ENCODE measurements around the gene ABT1. TPM values are rescaled to one million over a fixed set of nuclear protein-coding genes. Genes with fewer than 3 reads are reported as not detected.

The ABT1 gene
- total RNA-seq, 1 experiment from 2014 or later = 21.6 TPM

- DNase-seq (ENCODE audit: low spot score) (no peak), ATAC-seq (no peak)
- ChIA-PET POLR2A (no interaction called here), CTCF (no interaction called here)
- Mint-ChIP-seq H3K27ac (no peak overlapping the region), H3K9me3 (no peaks in the 10 kb centered on the region), H3K36me3 (peaks cover 14% of the 10 kb centered on the region), H3K4me3 (no peak overlapping the region), H3K4me1 (peaks cover 9% of the 10 kb centered on the region), H3K27me3 (ENCODE audit: low read depth) (no peaks in the 10 kb centered on the region)
- TF ChIP-seq ETV6 (CRISPR knock-in tag; IDR thresholded peaks at IDR 0.05) = no peak
Measured at GRCh38 chr6:26599591-26599990, 2.8 kb downstream of the ABT1 start.

DNA sequence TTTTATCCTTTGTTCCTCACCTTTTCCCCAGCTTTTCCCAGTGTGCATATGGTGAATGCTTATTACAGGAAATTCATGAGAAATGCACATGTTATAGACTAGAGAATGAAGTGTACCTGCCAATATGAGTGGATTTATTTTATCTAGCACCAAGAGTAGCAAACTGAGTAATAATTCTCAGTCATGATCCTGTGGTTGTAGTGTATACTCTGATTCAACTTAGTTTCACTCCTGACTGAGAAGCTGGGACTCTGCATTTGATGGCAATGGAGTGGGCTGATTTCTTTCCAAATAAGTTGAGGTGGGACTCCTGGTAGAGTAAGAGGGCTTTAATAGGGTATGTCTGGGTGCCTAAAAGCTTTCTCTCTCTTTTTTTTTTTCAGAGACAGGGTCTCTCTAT is 4.0 kb downstream of the ABT1 start:
- Mint-ChIP-seq H3K27me3 (ENCODE audit: low read depth) (peaks cover 3% of the 10 kb centered on the region; the same call in 1 of the 2 replicates), H3K27ac (no peak overlapping the region), H3K36me3 (peaks cover 14% of the 10 kb centered on the region), H3K4me3 (no peak overlapping the region), H3K4me1 (peaks cover 9% of the 10 kb centered on the region), H3K9me3 (no peaks in the 10 kb centered on the region)
- ChIA-PET POLR2A (no interaction called here), CTCF (interaction anchor here (1.5 kb wide), 1 partner anchor 28 kb away, joined by 3 read pairs; no protein-coding TSS in a partner anchor)
- no peak for ATAC-seq
- TF ChIP-seq, protein P1, sequence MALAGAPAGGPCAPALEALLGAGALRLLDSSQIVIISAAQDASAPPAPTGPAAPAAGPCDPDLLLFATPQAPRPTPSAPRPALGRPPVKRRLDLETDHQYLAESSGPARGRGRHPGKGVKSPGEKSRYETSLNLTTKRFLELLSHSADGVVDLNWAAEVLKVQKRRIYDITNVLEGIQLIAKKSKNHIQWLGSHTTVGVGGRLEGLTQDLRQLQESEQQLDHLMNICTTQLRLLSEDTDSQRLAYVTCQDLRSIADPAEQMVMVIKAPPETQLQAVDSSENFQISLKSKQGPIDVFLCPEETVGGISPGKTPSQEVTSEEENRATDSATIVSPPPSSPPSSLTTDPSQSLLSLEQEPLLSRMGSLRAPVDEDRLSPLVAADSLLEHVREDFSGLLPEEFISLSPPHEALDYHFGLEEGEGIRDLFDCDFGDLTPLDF (CRISPR knock-in tag; IDR thresholded peaks at IDR 0.05) = no peak
- TF ChIP-seq TP53 (CRISPR knock-in tag; IDR thresholded peaks at IDR 0.05) = no peak
- DNase-seq (ENCODE audit: low spot score) = no peak

GRCh38 chr6:26602262-26602661 is 5.5 kb downstream of the ABT1 start:
- DNase-seq (ENCODE audit: low spot score) (no peak), ATAC-seq (no peak)
- ChIA-PET CTCF (interaction anchor here (1.7 kb wide), 1 partner anchor 438 kb away, joined by 3 read pairs; no protein-coding TSS in a partner anchor), POLR2A (no interaction called here)
- TF ChIP-seq ZNF121 (CRISPR knock-in tag; IDR thresholded peaks at IDR 0.05) (no peak), FOXK1 (CRISPR knock-in tag; IDR thresholded peaks at IDR 0.05) (no peak), FOXJ3 (CRISPR knock-in tag; IDR thresholded peaks at IDR 0.05; ENCODE audit: borderline replicate concordance) (no peak), CREB1 (CRISPR knock-in tag; IDR thresholded peaks at IDR 0.05) (no peak), JAZF1 (CRISPR knock-in tag; IDR thresholded peaks at IDR 0.05) (no peak), ZSCAN18 (CRISPR knock-in tag; IDR thresholded peaks at IDR 0.05) (no peak), PRDM15 (CRISPR knock-in tag; IDR thresholded peaks at IDR 0.05) (no peak), SMAD4 (CRISPR knock-in tag; IDR thresholded peaks at IDR 0.05) (no peak), RORB (CRISPR knock-in tag; IDR thresholded peaks at IDR 0.05) (no peak)
- TF ChIP-seq, protein P2, sequence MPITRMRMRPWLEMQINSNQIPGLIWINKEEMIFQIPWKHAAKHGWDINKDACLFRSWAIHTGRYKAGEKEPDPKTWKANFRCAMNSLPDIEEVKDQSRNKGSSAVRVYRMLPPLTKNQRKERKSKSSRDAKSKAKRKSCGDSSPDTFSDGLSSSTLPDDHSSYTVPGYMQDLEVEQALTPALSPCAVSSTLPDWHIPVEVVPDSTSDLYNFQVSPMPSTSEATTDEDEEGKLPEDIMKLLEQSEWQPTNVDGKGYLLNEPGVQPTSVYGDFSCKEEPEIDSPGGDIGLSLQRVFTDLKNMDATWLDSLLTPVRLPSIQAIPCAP (CRISPR knock-in tag; IDR thresholded peaks at IDR 0.05) = no peak
- H3K9me3 Mint-ChIP-seq = no peaks in the 10 kb centered on the region
- peaks cover 14% of the 10 kb centered on the region for H3K36me3 Mint-ChIP-seq
- peaks cover 3% of the 10 kb centered on the region for H3K27me3 Mint-ChIP-seq (ENCODE audit: low read depth)
- peaks cover 9% of the 10 kb centered on the region for H3K4me1 Mint-ChIP-seq
- H3K4me3 Mint-ChIP-seq = no peak overlapping the region
- H3K27ac Mint-ChIP-seq = no peak overlapping the region

GRCh38 chr6:26604026-26604425 is 7.3 kb downstream of the ABT1 start:
- Mint-ChIP-seq H3K36me3 (peaks cover 5% of the 10 kb centered on the region; the same call in 1 of the 2 replicates), H3K4me1 (peaks cover 3% of the 10 kb centered on the region; the same call in 1 of the 2 replicates), H3K27ac (no peak overlapping the region), H3K27me3 (ENCODE audit: low read depth) (peaks cover 15% of the 10 kb centered on the region), H3K9me3 (no peaks in the 10 kb centered on the region), H3K4me3 (no peak overlapping the region)
- ChIA-PET POLR2A (no interaction called here), CTCF (no interaction called here)
- ATAC-seq (no peak), DNase-seq (ENCODE audit: low spot score) (no peak)
- no peak for TF ChIP-seq CREM (CRISPR knock-in tag; IDR thresholded peaks at IDR 0.05)
- TF ChIP-seq, protein P3, sequence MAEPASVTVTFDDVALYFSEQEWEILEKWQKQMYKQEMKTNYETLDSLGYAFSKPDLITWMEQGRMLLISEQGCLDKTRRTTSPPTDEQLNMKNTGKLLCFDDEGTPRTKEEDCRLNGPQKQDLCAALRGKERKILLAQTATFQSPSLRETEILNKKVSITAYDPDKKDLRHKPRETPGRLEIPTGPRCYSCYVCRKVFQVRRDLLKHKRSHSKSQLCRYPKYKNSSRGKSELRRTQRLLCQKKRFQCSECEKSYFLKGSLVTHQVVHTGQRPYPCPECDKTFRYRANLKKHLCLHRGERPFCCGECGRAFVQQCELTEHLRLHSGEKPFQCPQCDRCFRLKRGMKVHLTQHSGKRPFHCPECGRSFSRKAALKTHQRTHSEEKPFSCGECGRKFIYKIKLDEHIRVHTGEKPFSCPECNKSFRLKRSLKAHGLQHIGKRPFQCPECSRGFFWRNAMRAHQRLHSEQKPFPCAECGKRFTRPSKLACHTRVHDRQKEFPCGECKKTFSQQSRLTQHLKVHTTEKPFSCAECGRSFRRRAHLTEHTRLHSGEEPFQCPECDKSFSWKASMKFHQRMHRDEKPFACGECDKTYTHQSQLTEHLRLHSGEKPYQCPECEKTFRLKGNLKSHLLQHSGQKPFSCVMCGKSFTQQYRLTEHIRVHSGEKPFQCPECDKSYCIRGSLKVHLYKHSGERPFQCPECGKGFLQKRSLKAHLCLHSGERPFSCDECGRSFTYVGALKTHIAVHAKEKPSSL (CRISPR knock-in tag; conservative IDR thresholded peaks at IDR 0.05) = no peak
- TF ChIP-seq NFE2L1 (CRISPR knock-in tag; IDR thresholded peaks at IDR 0.05) = no peak
- no peak for TF ChIP-seq NR3C1 (CRISPR knock-in tag; conservative IDR thresholded peaks at IDR 0.05; ENCODE audit: low read depth)
- TF ChIP-seq NR2C2 (CRISPR knock-in tag; IDR thresholded peaks at IDR 0.05) = no peak
